Measurements from ENCODE around the gene DDOST. TPM values are rescaled to one million over a fixed set of nuclear protein-coding genes. Genes with fewer than 3 reads are reported as not detected.

DDOST gene
- total and polyA plus RNA-seq, 2 experiments from 2014 or later, result 320 to 405 TPM

- no peak overlapping the region for H3K27ac ChIP-seq
- no peak overlapping the region for H3K4me3 ChIP-seq
- H4K20me1 ChIP-seq (ENCODE audit: insufficient read depth, poor library complexity, severe bottlenecking), result no peaks in the 10 kb centered on the region
- H3K27me3 ChIP-seq, result no peaks in the 10 kb centered on the region
- WGBS (ENCODE audit: low lambda C conversion rate, missing lambda C conversion rate), result 90% methylated on average over 17 of the region's 17 CpGs
- H3K36me3 ChIP-seq (replicated peaks; ENCODE audit: insufficient read depth, low read depth), result no peaks in the 10 kb centered on the region
- H3K9me3 ChIP-seq (ENCODE audit: low read depth), result no peaks in the 10 kb centered on the region
- H3K9me2 ChIP-seq (replicated peaks; ENCODE audit: insufficient read depth), result no peaks in the 10 kb centered on the region
- no peak for TF ChIP-seq EZH2 (IDR thresholded peaks at IDR 0.05; ENCODE audit: borderline replicate concordance)
- no peak for TF ChIP-seq EZH2phosphoT487 (IDR thresholded peaks at IDR 0.05; ENCODE audit: low read depth, severe bottlenecking, unreplicated experiment)
- no peak for TF ChIP-seq CTCF (IDR thresholded peaks at IDR 0.05; ENCODE audit: poor library complexity)
- H2AFZ ChIP-seq, result no peak overlapping the region
- no peak overlapping the region for H3K4me2 ChIP-seq
- H3K79me2 ChIP-seq, result no peaks in the 10 kb centered on the region
- H3K4me1 ChIP-seq (ENCODE audit: insufficient read depth), result peaks cover 12% of the 10 kb centered on the region
- no peak for DNase-seq (ENCODE audit: low spot score)
Measured at GRCh38 chr1:20700636-20701215, 39.6 kb upstream of the DDOST start.

- no peak overlapping the region for H3K27ac ChIP-seq
- H3K4me3 ChIP-seq, result no peak overlapping the region
- H2AFZ ChIP-seq, result no peak overlapping the region
- no peak for DNase-seq (ENCODE audit: low spot score)
- no peaks in the 10 kb centered on the region for H3K9me3 ChIP-seq (ENCODE audit: low read depth)
- no peak overlapping the region for H3K4me2 ChIP-seq
- no peaks in the 10 kb centered on the region for H3K79me2 ChIP-seq
- TF ChIP-seq CTCF (IDR thresholded peaks at IDR 0.05; ENCODE audit: poor library complexity) (no peak), EZH2 (IDR thresholded peaks at IDR 0.05; ENCODE audit: borderline replicate concordance) (no peak), EZH2phosphoT487 (IDR thresholded peaks at IDR 0.05; ENCODE audit: low read depth, severe bottlenecking, unreplicated experiment) (no peak)
- H3K27me3 ChIP-seq, result no peaks in the 10 kb centered on the region
- no peaks in the 10 kb centered on the region for H3K9me2 ChIP-seq (replicated peaks; ENCODE audit: insufficient read depth)
- H3K4me1 ChIP-seq (ENCODE audit: insufficient read depth), result peaks cover 12% of the 10 kb centered on the region
- H3K36me3 ChIP-seq (replicated peaks; ENCODE audit: insufficient read depth, low read depth), result no peaks in the 10 kb centered on the region
- H4K20me1 ChIP-seq (ENCODE audit: insufficient read depth, poor library complexity, severe bottlenecking), result no peaks in the 10 kb centered on the region
- WGBS (ENCODE audit: low lambda C conversion rate, missing lambda C conversion rate), result 84% methylated on average over 9 of the region's 9 CpGs
Measured at GRCh38 chr1:20699558-20699957, 38.4 kb upstream of the DDOST start.

- Histone ChIP-seq H3K9me2 (replicated peaks; ENCODE audit: insufficient read depth) (no peaks in the 10 kb centered on the region), H3K9me3 (ENCODE audit: low read depth) (no peaks in the 10 kb centered on the region), H3K27ac (peak overlapping the region; percentile 40), H3K4me1 (ENCODE audit: insufficient read depth) (peaks cover 12% of the 10 kb centered on the region), H3K4me3 (no peak overlapping the region), H3K36me3 (replicated peaks; ENCODE audit: insufficient read depth, low read depth) (no peaks in the 10 kb centered on the region), H3K27me3 (no peaks in the 10 kb centered on the region), H2AFZ (no peak overlapping the region), H4K20me1 (ENCODE audit: insufficient read depth, poor library complexity, severe bottlenecking) (no peaks in the 10 kb centered on the region), H3K79me2 (no peaks in the 10 kb centered on the region), H3K4me2 (no peak overlapping the region)
- DNase-seq (ENCODE audit: low spot score), result peak; percentile 41
- TF ChIP-seq EZH2phosphoT487 (IDR thresholded peaks at IDR 0.05; ENCODE audit: low read depth, severe bottlenecking, unreplicated experiment), result no peak
- TF ChIP-seq CTCF (IDR thresholded peaks at IDR 0.05; ENCODE audit: poor library complexity), result no peak
- TF ChIP-seq EZH2 (IDR thresholded peaks at IDR 0.05; ENCODE audit: borderline replicate concordance), result no peak
- 73% methylated on average over 18 of the region's 18 CpGs for WGBS (ENCODE audit: low lambda C conversion rate, missing lambda C conversion rate)
Measured at GRCh38 chr1:20698195-20698910, 37.2 kb upstream of the DDOST start.
